ENCODE measurements around the gene ABHD12B. TPM values are rescaled to one million over a fixed set of nuclear protein-coding genes. Genes with fewer than 3 reads are reported as not detected.

Gene ABHD12B
- total RNA-seq, 1 experiment from 2014 or later, result 51.0 TPM

GRCh38 chr14:50839691-50840090 lies 32.2 kb upstream of the ABHD12B start:
- H4K20me1 ChIP-seq (ENCODE audit: control insufficient read depth, insufficient read depth, insufficient read length), result no peaks in the 10 kb centered on the region
- H3K9me3 Mint-ChIP-seq, result no peaks in the 10 kb centered on the region
- H2BK12ac ChIP-seq (ENCODE audit: insufficient read length, low read depth, low read length), result no peak overlapping the region
- H3K4ac ChIP-seq (ENCODE audit: low read depth, low read length), result no peak overlapping the region
- WGBS (ENCODE audit: extremely low coverage, insufficient read length, low lambda C conversion rate), result no CpG with 5 or more reads among the region's 5 CpGs
- TF ChIP-seq, protein P1, sequence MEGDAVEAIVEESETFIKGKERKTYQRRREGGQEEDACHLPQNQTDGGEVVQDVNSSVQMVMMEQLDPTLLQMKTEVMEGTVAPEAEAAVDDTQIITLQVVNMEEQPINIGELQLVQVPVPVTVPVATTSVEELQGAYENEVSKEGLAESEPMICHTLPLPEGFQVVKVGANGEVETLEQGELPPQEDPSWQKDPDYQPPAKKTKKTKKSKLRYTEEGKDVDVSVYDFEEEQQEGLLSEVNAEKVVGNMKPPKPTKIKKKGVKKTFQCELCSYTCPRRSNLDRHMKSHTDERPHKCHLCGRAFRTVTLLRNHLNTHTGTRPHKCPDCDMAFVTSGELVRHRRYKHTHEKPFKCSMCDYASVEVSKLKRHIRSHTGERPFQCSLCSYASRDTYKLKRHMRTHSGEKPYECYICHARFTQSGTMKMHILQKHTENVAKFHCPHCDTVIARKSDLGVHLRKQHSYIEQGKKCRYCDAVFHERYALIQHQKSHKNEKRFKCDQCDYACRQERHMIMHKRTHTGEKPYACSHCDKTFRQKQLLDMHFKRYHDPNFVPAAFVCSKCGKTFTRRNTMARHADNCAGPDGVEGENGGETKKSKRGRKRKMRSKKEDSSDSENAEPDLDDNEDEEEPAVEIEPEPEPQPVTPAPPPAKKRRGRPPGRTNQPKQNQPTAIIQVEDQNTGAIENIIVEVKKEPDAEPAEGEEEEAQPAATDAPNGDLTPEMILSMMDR (conservative IDR thresholded peaks at IDR 0.05), result no peak
- no peaks in the 10 kb centered on the region for H3K79me1 ChIP-seq (ENCODE audit: insufficient read depth, low read depth, low read length, poor library complexity, severe bottlenecking)
- no peak overlapping the region for H2BK15ac ChIP-seq (ENCODE audit: low read depth, low read length)
- no peak overlapping the region for H2AFZ ChIP-seq (ENCODE audit: low read length)
- H3K4me1 ChIP-seq (ENCODE audit: insufficient read depth, low read length), result no peaks in the 10 kb centered on the region
- H3K23me2 ChIP-seq (ENCODE audit: insufficient read length, low read depth, low read length, poor library complexity, severe bottlenecking), result no peaks in the 10 kb centered on the region
- H3K56ac ChIP-seq (ENCODE audit: insufficient read length, low read depth, low read length), result no peak overlapping the region
- H3K4me1 Mint-ChIP-seq, result peaks cover 3 to 5% of the 10 kb centered on the region in 2 experiments; a peak in 2 of 4 replicates
- no peak overlapping the region for H4K5ac ChIP-seq (ENCODE audit: insufficient read length, low read depth, low read length)
- H2BK120ac ChIP-seq (ENCODE audit: low read depth, low read length, poor library complexity, severe bottlenecking), result no peak overlapping the region
- no peak overlapping the region for H3K4me3 Mint-ChIP-seq
- no peak overlapping the region for H4K91ac ChIP-seq (ENCODE audit: insufficient read length, low read depth, low read length)
- no peak overlapping the region for H2BK20ac ChIP-seq (ENCODE audit: low read depth, low read length, poor library complexity, severe bottlenecking)
- H3T11ph ChIP-seq (ENCODE audit: low read length), result no peak overlapping the region
- no peak overlapping the region for H3K4me2 ChIP-seq (ENCODE audit: insufficient read depth, insufficient read length, low read length)
- no peak overlapping the region for H3K23ac ChIP-seq (ENCODE audit: insufficient read length, low read depth, low read length)
- H4K8ac ChIP-seq (replicated peaks; ENCODE audit: insufficient read length, low read depth, low read length), result no peak overlapping the region
- peaks cover 16% of the 10 kb centered on the region for H3K27me3 Mint-ChIP-seq (ENCODE audit: low read depth)
- H3K27me3 ChIP-seq (ENCODE audit: insufficient read depth, low read length), result no peaks in the 10 kb centered on the region; the same call in 1 of the 2 replicates
- H3K9ac ChIP-seq (ENCODE audit: extremely low read depth, insufficient read length, low read length), result no peak overlapping the region
- H3K27ac Mint-ChIP-seq, result no peak overlapping the region
- no peak overlapping the region for H3K27ac ChIP-seq (ENCODE audit: insufficient read length, low read depth, low read length)
- H3K18ac ChIP-seq (ENCODE audit: insufficient read length, low read depth, low read length), result no peak overlapping the region
- DNase-seq, result no peak
- H3K9me3 ChIP-seq (ENCODE audit: control insufficient read depth, low read depth, low read length), result no peaks in the 10 kb centered on the region
- no peak overlapping the region for H2BK5ac ChIP-seq (ENCODE audit: insufficient read length, low read length)
- peaks cover 0 to 4% (median 0%) of the 10 kb centered on the region in 3 experiments; a peak in 1 of 7 replicates for H3K36me3 Mint-ChIP-seq (ENCODE audit: insufficient read depth in 1 of 3, low read depth in 3 of 3)
- H3K14ac ChIP-seq (ENCODE audit: insufficient read depth, low read length), result no peak overlapping the region
- no peaks in the 10 kb centered on the region for H3K79me2 ChIP-seq (ENCODE audit: insufficient read depth, low read length)
- no peak overlapping the region for H2AK5ac ChIP-seq (ENCODE audit: insufficient read length, low read length)

All from H9 (cell line).